ENCODE results near the gene SMOC2.
"Not testable (repeated sequence)": the region's sequence is repeated elsewhere in the genome, so short reads cannot be mapped to it uniquely, and the experiment has no call there.

The SMOC2 gene

DNA sequence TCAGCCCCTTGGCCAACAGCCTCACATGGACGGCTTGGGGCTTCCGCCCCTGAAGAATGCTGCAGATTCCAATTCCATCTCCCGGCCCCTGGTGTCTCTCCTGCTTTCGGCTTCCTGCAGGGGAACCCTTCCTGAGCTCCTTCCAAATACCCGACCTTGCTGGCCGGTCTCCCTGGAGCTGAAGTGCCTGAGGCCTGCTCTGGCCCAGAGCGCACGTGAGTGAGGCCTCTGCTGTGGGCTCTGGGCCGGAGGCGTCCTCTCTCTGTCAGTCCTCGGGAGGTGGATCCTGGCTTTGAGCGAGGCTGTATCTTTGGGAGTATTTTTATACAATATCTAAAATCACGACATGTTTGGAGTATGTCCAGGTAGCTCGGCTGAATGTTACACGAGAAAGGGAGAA, 253.8 kb downstream of the SMOC2 start:
- DNase-seq, result not testable (repeated sequence)

DNA sequence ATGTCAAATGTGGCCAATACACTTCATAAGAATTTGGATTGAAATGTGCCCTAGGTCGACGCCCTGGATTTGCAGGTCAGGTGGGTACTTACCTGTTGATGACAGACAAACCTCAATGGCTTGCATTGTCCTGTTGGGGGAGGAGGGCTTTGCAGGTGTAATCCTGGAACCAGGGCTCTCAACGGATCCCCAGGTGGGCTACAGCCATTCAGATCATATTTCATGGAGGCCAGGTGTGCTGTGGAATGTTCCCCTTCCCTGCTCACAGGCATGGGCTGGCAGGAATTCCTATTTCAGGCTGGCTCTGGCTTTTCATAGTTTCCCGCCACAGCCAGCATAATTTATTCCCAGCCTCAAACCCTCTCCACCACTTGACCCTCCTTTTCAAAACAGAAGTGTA, 254.7 kb downstream of the SMOC2 start:
- no peak for DNase-seq

GRCh38 chr6:168698923-168699322, 257.9 kb downstream of the SMOC2 start:
- no peak for DNase-seq

GRCh38 chr6:168699631-168700295, 258.8 kb downstream of the SMOC2 start:
- DNase-seq, result no peak

DNA sequence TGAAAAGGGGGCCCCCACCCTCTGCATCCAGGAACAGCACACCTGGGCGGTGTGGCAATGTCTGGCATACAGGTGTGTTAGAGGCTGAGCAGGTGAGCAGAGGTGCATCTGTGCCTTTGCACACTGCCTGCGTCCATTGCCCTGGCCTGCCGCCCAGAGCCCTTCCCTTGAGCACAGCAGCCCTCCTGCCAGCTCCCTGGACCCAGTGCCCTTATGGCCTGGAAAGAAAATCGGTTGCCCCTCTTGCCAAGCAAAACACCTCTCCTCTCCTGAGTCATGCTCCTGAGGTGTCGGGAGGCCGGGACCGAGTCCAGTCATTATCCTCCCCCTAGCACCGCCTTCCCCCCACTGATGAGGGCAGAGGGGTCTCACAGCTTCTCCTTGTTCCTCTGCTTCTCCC, 259.9 kb downstream of the SMOC2 start:
- DNase-seq, result no peak

- DNase-seq, result no peak
Observed at GRCh38 chr6:168703990-168704389, 263.0 kb downstream of the SMOC2 start.

DNA sequence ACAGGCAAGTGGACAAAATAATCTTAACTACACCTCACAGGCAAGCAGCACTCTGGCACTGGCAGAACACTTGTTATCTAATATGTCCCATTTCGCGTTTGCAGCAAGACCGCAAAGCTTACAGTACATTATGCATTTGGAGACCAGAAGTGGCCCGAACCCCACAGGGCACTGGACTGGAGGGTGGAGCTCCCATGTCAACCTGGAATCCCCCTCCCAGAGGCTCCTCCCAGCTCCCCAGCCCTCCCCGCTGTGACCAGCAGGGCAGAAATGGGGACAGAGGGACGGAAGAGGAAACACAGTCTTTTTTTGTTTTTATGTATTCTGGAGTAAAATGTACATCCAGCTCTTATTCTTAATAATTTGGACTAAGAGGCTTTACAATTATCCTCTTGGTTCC, 263.7 kb downstream of the SMOC2 start:
- no peak for DNase-seq

DNA sequence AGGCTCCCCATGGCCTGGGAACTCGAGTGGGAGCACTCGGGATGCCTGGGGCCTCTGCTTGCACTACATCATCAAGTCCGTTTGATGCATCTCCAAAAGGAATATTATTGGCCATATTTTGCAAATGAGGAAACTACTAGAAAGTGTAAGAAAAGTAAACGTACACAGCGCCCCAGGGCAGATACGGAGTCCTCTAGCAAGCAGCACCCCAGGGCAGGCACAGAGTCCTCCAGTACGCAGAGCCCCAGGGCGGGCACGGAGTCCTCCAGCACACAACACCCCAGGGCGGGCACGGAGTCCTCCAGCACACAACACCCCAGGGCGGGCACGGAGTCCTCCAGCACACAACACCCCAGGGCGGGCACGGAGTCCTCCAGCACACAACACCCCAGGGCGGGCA, 264.3 kb downstream of the SMOC2 start:
- DNase-seq, result not testable (repeated sequence)

DNA sequence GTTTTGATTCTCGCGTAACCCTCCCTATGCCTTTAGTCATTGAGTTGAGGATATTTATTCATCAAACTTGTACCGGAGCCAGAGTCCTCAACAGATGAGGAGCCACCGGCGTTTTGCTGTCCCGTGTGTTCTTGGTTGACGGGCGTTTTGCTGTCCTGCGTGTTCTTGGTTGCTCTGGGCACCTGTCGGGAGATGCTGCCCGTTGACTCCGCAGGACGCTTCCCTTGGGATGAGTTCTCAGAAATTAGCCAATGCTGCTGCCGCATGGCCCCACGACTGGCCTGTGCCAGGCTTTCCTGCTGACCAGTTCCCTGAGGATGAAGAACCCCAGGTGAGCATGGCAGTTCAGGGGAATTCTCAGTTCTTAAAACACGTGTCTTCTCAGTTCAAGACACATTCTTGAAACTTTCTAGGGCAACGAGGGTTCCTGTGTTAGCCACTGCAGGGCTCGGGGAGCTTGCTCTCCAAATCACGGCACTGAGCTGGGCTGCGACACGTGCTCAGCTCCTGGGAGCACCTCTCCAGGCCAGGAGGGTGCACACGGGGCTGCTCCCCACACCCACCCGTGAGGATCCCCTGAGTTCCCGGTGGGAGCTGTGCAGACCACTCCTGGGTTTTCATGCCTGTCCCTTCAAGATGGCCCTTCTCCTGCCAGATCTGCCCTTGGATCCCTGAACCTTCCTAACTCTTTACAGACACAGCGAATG, 265.6 kb downstream of the SMOC2 start:
- DNase-seq, result no peak

DNA sequence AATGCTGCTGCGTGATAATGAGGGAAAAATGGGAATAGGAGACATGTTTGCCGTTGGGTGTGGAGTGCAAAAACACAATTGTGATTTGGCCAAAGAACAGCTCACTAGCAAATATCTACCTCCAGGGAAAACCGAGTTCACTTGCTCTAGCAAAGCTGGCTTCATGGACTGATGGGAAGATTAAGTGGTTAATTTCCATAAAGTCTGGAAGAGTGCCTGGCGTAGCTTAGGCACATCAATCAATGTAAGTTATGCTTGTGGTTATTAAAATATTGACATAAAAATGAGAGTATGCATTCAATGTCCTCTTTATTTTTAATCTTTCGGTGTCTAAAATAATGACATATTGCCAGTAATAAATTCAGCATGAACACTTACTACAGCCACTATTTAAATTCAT, 267.5 kb downstream of the SMOC2 start:
- no peak for DNase-seq

GRCh38 chr6:168708984-168709383, 268.0 kb downstream of the SMOC2 start:
- no peak for DNase-seq

DNA sequence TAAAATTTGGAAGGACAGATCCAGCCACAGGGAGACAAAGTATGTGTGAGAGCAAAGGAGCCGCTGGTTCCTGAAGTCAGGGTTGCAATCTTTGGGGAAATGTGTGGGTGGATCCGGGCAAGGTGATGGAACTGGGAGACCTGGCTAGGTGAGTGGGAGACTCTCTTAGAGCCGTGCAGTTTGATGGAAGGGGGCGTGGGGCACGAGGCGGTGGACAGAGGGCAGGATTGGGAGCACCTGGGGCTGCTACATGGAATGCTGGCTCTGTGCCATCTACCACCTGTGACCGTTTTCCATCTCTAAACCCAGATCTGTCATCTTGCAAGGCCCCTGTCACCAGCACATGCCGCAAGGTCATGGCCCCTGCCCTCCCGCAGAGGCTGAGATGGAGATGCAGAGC, 268.4 kb downstream of the SMOC2 start:
- no peak for DNase-seq

GRCh38 chr6:168709991-168710390, 269.0 kb downstream of the SMOC2 start:
- no peak for DNase-seq

GRCh38 chr6:168711049-168711640, 270.2 kb downstream of the SMOC2 start:
- no peak for DNase-seq

- no peak for DNase-seq
Observed at GRCh38 chr6:168711666-168712300, 270.8 kb downstream of the SMOC2 start.

DNA sequence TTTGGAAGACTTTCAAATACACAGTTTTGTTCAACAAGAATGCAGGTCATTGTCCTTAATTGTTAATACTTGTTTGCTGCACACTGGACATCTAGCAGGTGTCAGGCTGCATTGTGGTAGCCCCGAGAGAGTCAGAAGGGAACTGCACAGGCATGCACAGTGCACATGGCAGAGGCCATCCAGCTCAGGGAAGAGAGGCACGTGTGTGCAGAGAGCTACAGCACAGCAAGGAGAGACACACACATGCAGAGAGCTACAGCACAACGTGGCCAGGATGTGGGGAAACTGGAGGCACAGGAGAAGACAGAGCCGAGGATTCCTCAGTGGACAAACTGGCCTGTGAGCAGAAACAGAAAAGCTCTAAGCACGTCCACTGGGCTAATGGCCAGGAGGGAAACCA, 272.0 kb downstream of the SMOC2 start:
- DNase-seq, result no peak

DNA sequence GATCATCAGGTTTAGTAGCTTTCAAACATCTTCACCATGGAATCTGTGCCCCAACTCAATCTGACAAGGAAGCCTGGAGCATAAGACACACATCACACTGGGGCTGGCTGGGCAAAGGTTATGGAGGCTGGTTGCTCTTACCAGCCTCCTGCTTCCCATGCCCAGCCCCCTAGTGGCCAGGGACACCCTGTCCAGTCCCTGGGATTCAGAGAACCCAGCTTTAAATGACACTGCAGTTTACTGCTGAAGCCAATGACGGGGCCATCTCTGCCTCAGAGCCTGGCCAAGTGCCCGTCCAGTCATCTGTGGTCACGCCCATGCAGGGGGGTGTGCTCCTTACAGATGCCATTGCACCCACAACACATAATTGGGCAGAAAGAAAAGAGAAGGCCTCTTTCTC, 272.9 kb downstream of the SMOC2 start:
- no peak for DNase-seq

GRCh38 chr6:168714547-168715260, 273.7 kb downstream of the SMOC2 start:
- DNase-seq, result no peak

DNA sequence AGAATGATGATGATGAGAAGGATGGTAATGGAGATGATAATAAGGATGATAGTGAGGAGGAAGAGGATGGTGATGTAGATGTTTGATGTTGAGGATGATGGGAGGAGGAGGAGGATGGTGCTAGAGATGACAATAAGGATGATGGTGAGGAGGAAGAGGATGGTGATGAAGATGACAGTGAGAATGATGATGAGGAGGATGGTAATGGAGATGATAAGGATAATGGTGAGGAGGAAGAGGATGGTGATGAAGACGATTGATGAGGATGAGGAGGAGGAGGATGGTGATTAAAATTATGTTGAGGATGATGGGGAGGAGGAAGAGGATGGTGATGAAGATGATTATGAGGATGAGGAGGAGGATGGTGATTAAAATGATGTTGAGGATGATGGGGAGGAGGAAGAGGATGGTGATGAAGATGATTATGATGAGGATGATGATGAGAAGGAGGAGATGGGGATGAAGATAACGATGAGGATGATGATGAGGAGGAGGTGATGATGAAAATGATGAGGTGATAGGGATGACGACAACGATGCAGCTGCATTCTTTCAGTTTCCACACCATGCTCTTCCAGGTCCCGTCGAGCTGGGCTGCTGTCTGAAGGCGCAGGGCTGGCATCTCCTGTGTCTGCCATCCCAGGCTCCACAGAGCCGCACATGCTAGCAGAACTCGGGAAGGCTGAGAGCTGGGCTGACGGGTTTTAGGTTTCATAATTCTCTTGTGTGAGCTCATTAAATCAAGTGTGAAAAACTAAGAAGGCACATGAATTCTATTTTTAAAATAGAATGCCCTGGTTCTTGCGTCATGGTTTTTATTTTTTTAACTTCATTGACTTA, 274.9 kb downstream of the SMOC2 start:
- DNase-seq, result no peak

DNA sequence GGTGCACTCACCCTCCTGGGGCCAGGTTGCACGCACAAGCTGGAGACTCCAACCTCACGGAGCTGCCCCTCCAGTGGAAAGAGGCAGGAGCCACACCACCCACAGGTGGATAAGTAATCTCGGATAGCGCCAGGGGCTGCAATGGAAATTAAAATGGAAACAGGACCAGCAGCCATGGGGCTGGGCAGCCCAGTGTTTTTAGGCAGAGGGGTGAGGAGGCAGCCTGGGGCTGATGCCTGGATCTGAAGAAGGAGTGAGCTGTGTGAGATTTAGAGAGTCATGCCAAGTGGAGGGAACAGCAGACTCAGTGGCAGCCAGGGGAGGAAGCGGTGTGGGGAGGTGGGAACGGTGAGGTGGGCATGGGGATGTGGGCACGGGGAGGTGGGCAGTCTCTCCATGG, 275.6 kb downstream of the SMOC2 start:
- DNase-seq, result no peak

DNA sequence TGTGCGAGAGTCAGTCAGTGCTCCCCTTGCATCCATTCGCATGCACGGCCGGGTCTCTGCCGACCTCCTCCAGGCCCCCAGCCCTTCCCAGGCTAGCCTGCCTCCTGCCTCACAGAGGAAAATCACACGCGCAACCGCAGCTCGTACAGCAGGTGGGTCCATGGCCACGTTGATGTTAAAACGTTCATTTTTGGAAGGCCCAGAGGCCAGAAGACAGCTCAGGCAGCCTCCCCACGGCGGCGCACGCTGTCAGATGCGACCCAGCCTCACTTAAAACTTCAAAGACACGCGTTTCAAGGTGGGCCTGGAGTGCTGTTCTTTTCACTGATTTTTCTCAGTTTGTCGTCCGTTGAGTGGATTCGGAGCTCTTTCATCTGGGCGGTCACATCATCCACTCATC, 276.5 kb downstream of the SMOC2 start:
- DNase-seq, result no peak
